GM18907 (cell line): ENCODE data around the gene SRCIN1.
A peak's percentile ranks its signal among the peaks of the same experiment; 100 is the strongest.
"Not testable (repeated sequence)": the region's sequence is repeated elsewhere in the genome, so short reads cannot be mapped to it uniquely, and the experiment has no call there.

Source experiments
- ATAC-seq: cut with Tn5 transposase; IDR thresholded peaks from one replicate; pipeline ENCODE4 v1.9.1; 2021; ENCODE audit warnings: mild to moderate bottlenecking, moderate library complexity; ENCODE audit not compliant: unreplicated experiment

SRCIN1 gene

DNA sequence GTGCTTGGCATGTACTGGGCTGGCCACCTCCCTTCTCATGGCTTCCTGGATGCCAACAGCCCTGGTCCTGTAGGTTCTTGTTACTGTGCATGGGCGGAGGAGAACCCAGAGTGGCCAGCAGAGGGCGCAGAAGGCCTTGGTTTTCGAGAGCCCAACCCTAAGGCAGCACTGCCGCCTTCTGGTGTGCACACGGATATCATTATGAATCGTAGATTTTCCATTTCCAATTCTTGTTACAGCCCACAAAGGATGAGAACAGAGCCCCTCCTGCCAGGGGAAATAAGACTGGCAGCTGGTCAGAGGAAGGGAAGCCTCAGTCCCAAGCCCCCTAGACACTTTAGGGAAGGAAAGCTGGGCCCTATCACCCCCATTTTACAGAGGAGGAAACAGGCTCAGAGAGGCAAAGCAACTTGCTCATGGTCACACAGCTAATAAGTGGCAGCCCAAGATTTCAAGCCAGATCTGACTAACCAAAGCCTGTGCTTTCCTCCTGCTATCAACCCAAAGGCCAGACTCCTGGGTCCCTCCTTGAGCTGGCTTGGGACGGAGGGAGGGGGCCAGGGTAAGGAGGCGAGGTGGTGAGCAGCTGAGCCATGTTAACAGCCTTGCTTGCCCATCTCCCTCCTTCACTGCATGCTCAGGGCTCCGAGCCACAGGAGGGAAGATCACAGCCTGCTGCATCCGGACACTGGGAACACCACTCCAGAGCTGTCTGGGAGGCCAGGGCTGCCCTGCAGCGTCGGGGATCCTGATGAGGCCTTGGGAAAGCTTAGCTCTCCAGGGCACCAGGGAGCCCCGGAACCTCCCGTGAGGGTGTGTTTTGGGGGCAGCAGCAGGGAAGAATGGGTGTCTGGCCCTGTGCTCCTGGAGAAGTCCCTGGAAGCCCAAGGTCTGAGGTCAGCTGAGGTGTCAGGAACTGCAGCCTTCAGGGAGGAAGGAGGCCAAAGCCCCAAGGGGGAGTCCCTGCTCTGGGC, 113.4 kb downstream of the SRCIN1 start:
- ATAC-seq, result not testable (repeated sequence)

DNA sequence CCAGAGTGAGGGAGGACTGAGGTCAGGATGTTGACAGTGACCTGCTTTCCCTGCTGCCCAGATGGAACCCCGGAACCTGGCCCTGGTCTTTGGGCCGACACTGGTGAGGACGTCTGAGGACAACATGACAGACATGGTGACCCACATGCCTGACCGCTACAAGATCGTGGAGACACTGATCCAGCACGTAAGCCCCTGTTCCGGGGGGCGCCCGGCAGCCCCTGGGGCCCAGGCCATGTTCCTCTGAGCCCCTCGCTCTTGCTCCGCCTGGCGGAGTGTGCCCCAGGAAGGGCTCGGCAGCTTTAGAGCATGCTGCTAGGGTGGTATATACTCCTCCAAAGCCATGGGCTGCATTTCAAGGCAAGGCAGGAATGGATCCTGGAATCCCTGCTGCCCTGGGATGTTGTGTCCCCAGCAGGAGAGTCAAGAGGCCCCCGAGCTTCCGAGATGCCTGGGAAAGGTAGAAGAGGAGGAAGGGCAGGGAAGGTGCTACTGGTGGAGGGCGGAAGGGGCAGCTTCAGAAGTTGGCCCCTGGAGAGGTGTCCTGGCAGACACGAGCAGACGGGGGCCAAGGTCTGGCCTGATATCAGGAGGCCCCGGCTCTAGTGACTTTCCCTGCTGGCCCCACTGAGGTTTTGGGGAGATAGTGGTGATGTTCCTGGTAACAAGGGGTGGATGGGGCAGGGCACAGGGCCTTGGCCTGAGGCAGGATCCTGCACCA, 114.2 kb downstream of the SRCIN1 start:
- not testable (repeated sequence) for ATAC-seq

DNA sequence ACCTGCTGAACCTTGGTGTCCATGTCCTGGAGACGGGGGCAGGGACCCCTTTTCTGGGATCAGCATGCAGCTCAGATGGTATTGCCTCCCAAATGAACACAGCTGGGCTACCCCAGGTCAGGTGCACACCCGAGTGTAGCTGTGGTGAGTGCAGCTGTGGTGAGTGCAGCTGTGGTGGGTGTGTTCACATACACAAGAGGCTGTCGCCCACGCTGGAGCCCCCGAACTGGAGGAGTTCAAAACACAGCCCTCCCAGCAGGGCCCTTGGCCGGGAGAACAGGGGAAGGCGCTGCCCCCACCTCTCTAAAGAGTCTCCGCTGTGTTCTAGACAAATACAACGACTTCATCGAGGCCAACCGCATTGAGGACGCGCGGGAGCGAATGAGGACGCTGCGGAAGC, 116.0 kb downstream of the SRCIN1 start:
- ATAC-seq, result not testable (repeated sequence)

DNA sequence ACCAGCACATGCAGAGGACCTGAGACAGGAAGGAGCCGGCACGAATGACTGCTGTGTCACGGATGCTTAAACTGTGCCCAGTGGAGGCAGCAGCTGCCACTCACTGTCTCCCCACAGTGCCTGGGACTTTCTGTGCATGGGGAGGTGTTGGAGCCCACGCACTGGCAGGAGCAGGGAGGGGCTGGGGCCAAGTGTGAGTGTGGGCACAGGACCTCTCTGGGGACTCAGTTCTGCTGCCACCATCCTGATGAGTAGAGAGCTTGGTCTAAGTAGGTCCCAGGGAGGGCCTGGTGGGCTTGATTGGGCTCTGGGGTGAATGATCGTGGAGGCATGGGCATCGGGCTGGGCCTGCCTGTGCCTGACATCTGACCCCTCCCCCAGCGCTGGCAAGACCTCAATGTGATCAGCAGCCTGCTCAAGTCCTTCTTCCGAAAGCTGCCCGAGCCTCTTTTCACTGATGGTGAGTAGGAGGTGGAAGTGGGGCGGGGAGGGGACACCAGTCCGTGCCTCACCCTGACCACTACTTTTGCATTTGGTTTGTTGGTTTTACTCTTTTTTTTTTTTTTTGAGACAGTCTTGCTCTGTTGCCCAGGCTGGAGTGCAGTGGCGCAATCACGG, 120.0 kb downstream of the SRCIN1 start:
- ATAC-seq, result peak; percentile 83

DNA sequence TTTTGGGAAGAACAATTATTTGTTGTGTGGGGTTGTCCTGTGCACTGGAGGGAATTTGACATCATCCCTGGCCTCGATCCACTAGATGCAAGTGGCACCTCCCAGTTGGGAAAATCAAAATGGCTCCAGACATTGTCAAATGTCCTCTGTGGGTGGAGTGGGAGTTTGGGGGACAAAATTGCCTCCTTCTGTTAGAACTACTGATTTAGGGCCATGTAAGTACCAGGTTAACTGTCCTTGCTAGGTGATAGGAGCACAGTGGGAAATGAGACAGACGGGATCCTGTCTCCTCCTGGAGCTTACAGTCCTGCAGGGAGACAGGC, 120.6 kb downstream of the SRCIN1 start:
- ATAC-seq, result no peak

DNA sequence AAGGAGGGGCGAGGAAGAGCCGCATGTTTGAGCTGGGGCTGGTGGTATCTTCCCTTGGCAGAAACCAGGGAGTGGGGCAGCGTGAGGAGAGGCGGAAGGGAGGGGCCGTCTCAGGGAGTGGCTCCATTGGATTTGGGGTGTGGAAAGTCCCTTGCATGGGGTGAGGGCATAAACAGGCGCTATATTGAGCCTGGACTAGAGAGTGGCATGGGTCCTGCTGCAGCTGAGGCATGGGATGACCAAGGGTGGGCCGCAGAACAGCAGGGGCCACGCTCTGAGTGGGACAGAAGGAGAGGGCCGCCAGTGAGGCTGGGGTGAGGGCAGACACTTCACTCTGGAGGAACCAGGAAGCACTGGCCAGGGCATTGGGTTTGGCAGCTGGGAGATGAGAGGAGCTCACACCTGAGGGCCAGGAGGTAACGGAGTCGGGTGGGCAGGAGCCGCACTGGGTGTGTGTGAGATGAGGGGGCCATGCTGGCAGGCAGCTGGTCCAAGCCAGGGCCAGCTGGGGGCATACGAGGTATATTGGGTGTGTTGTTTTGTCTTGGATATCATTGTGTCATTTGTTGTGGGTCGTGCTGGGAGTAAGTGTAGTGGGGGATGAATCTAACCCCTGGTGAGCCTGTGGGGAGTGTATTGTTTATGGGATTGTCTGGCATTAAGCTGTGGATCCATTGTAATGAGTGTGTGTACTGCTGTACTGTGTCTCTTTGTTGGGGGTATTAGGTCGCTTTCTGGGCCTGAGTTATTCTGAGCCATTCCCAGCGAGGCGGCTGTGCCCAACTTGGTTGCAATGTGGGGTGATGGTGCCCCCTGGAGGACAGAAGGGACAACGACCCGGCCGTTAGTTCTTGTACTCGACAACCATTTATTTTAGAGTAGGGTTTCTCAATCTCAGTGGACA, 121.3 kb downstream of the SRCIN1 start:
- ATAC-seq, result peak; percentile 68

DNA sequence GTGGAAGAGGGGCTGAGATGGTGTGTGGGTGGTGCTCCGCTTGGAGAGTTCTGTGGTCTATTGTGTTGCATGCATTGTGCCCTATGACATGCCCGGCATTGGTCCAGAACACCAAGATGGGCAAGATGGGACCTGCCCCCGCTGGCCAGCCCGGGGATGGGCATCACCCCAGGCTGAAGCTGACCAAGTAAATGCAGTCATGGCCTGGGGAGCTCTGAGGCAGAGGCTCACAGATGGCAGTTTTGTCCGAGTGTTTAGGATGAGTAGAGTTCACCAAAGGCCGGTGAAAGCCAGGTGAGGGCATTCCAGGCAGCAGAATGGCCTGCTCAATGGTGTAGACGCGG, 123.1 kb downstream of the SRCIN1 start:
- not testable (repeated sequence) for ATAC-seq

DNA sequence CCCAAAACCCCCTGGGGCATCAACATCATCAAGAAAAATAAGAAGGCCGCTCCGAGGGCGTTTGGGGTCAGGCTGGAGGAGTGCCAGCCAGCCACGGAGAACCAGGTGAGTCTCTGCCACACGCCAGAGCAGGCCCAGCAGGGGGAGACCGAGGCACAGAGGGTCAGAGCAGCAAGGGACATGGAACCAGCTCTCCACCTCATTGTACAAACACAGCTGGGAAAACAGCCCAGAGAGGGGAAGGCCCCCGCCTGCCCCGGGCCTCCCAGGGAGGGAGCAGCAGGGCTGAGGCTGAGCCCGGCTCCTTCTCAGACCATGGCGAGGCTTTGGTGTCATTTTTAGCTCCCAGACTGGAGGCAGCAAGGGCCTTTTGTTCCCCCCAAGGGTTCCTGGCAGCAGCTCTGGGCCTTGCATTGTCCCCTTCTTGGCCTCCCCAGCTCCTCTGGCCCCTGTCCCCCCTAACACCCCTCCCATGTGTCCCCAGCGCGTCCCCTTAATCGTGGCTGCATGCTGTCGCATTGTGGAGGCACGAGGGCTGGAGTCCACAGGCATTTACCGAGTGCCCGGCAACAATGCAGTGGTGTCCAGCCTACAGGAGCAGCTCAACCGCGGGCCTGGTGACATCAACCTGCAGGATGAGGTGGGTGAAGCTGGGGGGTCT, 123.6 kb downstream of the SRCIN1 start:
- not testable (repeated sequence) for ATAC-seq
